IMR-90 (cell line): ENCODE data around the gene VPS35. TPM values are rescaled to one million over a fixed set of nuclear protein-coding genes. Genes with fewer than 3 reads are reported as not detected.
A peak's percentile ranks its signal among the peaks of the same experiment; 100 is the strongest.

Source experiments
- ATAC-seq: fragments of 200-7000 bp; cut with Tn5 transposase; 2 replicates; pipeline ENCODE4 v1.9.1; 2020; ENCODE audit warnings: low read depth, mild to moderate bottlenecking, moderate library complexity
- BruUV-seq: library from RNA; stranded (reverse); fragments of 400-500 nt; replicated peaks from 2 replicates; lab custom pipeline; 2021; lab: Mats Ljungman, UMichigan
- CTCF ChIA-PET: fragments of 300-600 bp; formaldehyde crosslinking; extraction: SDS; loops from one replicate; lab custom pipeline; 2021; ENCODE audit warnings: antibody characterized with exemption; lab: Yijun Ruan, JAX
- POLR2A ChIA-PET: fragments of 300-600 bp; sonication (Branson Sonifier 250); formaldehyde crosslinking; loops from one replicate; lab custom pipeline; 2022; ENCODE audit warnings: antibody characterized with exemption; ENCODE audit not compliant: unreplicated experiment; lab: Charles Lee
- DNase-seq: peaks from one replicate; pipeline ENCODE4 v3.0.0; 2013
- H2AFZ ChIP-seq: replicated peaks from 2 replicates; pipeline ENCODE3; 2013; ENCODE audit warnings: low read length, mild to moderate bottlenecking; ENCODE audit not compliant: poor library complexity
- H2AK5ac ChIP-seq: 2 replicates; pipeline ENCODE4 v1.6.1; 2013; ENCODE audit warnings: low read depth, low read length, inconsistent platforms
- H2AK9ac ChIP-seq: replicated peaks from 2 replicates; pipeline ENCODE3; 2013; ENCODE audit warnings: mild to moderate bottlenecking, low read depth, low read length, moderate library complexity; ENCODE audit not compliant: poor library complexity
- H2BK120ac ChIP-seq: 2 replicates; pipeline ENCODE4 v1.6.1; 2013; ENCODE audit warnings: low read depth, low read length, inconsistent platforms
- H2BK15ac ChIP-seq: 3 replicates; pipeline ENCODE4 v1.6.1; 2013; ENCODE audit warnings: low read depth, low read length, inconsistent platforms
- H2BK20ac ChIP-seq: 2 replicates; pipeline ENCODE4 v1.6.1; 2013; ENCODE audit warnings: low read depth, mild to moderate bottlenecking, inconsistent platforms, low read length, moderate library complexity
- H2BK5ac ChIP-seq: 2 replicates; pipeline ENCODE4 v1.6.1; 2013; ENCODE audit warnings: mild to moderate bottlenecking, low read depth, low read length, inconsistent platforms; ENCODE audit not compliant: poor library complexity, severe bottlenecking
- H3K14ac ChIP-seq: replicated peaks from 2 replicates; pipeline ENCODE4 v1.6.1; 2013; ENCODE audit warnings: low read depth, low read length, inconsistent platforms
- H3K18ac ChIP-seq: 2 replicates; pipeline ENCODE4 v1.6.1; 2013; ENCODE audit warnings: low read depth, low read length, control low read depth
- H3K23ac ChIP-seq: 2 replicates; pipeline ENCODE4 v1.6.1; 2013; ENCODE audit warnings: low read depth, low read length, inconsistent platforms
- H3K27ac ChIP-seq: 2 replicates; pipeline ENCODE4 v1.5.1; 2013; ENCODE audit warnings: mild to moderate bottlenecking, control low read depth, low read length; ENCODE audit not compliant: insufficient read depth
- H3K27me3 ChIP-seq: 2 replicates; pipeline ENCODE4 v1.6.1; 2013; ENCODE audit warnings: low read length; ENCODE audit not compliant: control insufficient read depth, insufficient read depth
- H3K36me3 ChIP-seq: 2 replicates; pipeline ENCODE4 v1.6.1; 2013; ENCODE audit warnings: low read length, mixed read lengths; ENCODE audit not compliant: control insufficient read depth, insufficient read depth
- H3K4ac ChIP-seq: 2 replicates; pipeline ENCODE4 v1.6.1; 2013; ENCODE audit warnings: low read depth, low read length, inconsistent platforms
- H3K4me1 ChIP-seq: 2 replicates; pipeline ENCODE4 v1.6.1; 2013; ENCODE audit warnings: low read length, mixed read lengths; ENCODE audit not compliant: control insufficient read depth, insufficient read depth
- H3K4me2 ChIP-seq: 2 replicates; pipeline ENCODE4 v1.6.1; 2013; ENCODE audit warnings: low read depth, mild to moderate bottlenecking, control low read depth, low read length, moderate library complexity
- H3K4me3 ChIP-seq: 2 replicates; pipeline ENCODE4 v1.5.1; 2013; ENCODE audit warnings: low read depth, mild to moderate bottlenecking, control low read depth, low read length, moderate library complexity; ENCODE audit not compliant: insufficient read depth
- H3K56ac ChIP-seq: 2 replicates; pipeline ENCODE4 v1.6.1; 2013; ENCODE audit warnings: low read length, inconsistent platforms; ENCODE audit not compliant: insufficient read depth; ENCODE audit errors: extremely low read depth
- H3K79me1 ChIP-seq, 2 experiments: 2 replicates each; pipeline ENCODE4 v1.6.1; 2013; ENCODE audit warnings: low read length in 2 of 2, inconsistent platforms in 1 of 2, low read depth in 1 of 2
- H3K9ac ChIP-seq: 2 replicates; pipeline ENCODE4 v1.6.1; 2013; ENCODE audit warnings: low read depth, low read length, control low read depth
- H3K9me1 ChIP-seq: 2 replicates; pipeline ENCODE4 v1.6.1; 2013; ENCODE audit warnings: low read length, inconsistent platforms; ENCODE audit not compliant: insufficient read depth
- H3K9me3 ChIP-seq: 2 replicates; pipeline ENCODE4 v1.6.1; 2013; ENCODE audit warnings: low read length; ENCODE audit not compliant: control insufficient read depth, insufficient read depth
- H4K20me1 ChIP-seq: 2 replicates; pipeline ENCODE4 v1.6.1; 2013; ENCODE audit warnings: low read length, inconsistent platforms; ENCODE audit not compliant: insufficient read depth
- H4K5ac ChIP-seq: 2 replicates; pipeline ENCODE4 v1.6.1; 2013; ENCODE audit warnings: mild to moderate bottlenecking, low read depth, low read length, control low read depth
- H4K8ac ChIP-seq, 2 experiments: 2 replicates each; pipeline ENCODE4 v1.6.1; 2013; ENCODE audit warnings: low read depth in 2 of 2, low read length in 2 of 2, control low read depth in 1 of 2, inconsistent platforms in 1 of 2
- H4K91ac ChIP-seq: 2 replicates; pipeline ENCODE4 v1.6.1; 2013; ENCODE audit warnings: low read depth, low read length, inconsistent platforms; ENCODE audit not compliant: insufficient read depth
- BHLHE40 ChIP-seq: fragments of 150-350 bp; IDR thresholded peaks from 2 replicates; pipeline ENCODE4 v1.6.1; 2016; ENCODE audit warnings: mild to moderate bottlenecking, low read depth, low read length
- CEBPB ChIP-seq: IDR thresholded peaks from 2 replicates; pipeline ENCODE4 v1.6.1; 2012; ENCODE audit warnings: low read depth, low read length, improper control_type of control experiment
- CHD1 ChIP-seq: IDR thresholded peaks from 2 replicates; pipeline ENCODE4 v1.6.1; 2012; ENCODE audit warnings: low read depth, low read length, improper control_type of control experiment
- FOS ChIP-seq: fragments of 150-350 bp; IDR thresholded peaks from 2 replicates; pipeline ENCODE4 v1.6.1; 2016; ENCODE audit warnings: low read depth, low read length
- MAFK ChIP-seq: IDR thresholded peaks from 2 replicates; pipeline ENCODE4 v1.6.1; 2012; ENCODE audit warnings: low read depth, low read length, improper control_type of control experiment
- MAZ ChIP-seq: IDR thresholded peaks from 2 replicates; pipeline ENCODE4 v1.6.1; 2012; ENCODE audit warnings: low read depth, mild to moderate bottlenecking, low read length, improper control_type of control experiment, moderate library complexity, borderline replicate concordance
- MXI1 ChIP-seq: IDR thresholded peaks from 2 replicates; pipeline ENCODE4 v1.6.1; 2012; ENCODE audit warnings: low read depth, mild to moderate bottlenecking, low read length, moderate library complexity, borderline replicate concordance
- NFE2L2 ChIP-seq: fragments of 150-350 bp; IDR thresholded peaks from 2 replicates; pipeline ENCODE4 v1.6.1; 2016; ENCODE audit warnings: low read depth, mild to moderate bottlenecking, low read length
- POLR2A ChIP-seq: IDR thresholded peaks from 2 replicates; pipeline ENCODE4 v1.6.1; 2012; ENCODE audit warnings: mild to moderate bottlenecking, low read depth, low read length
- RAD21 ChIP-seq: IDR thresholded peaks from 2 replicates; pipeline ENCODE4 v1.6.1; 2012; ENCODE audit warnings: low read length, improper control_type of control experiment
- RCOR1 ChIP-seq: IDR thresholded peaks from 2 replicates; pipeline ENCODE4 v1.6.1; 2012; ENCODE audit warnings: mild to moderate bottlenecking, low read length, improper control_type of control experiment; ENCODE audit not compliant: insufficient replicate concordance
- RFX5 ChIP-seq: IDR thresholded peaks from 2 replicates; pipeline ENCODE4 v1.8.0; 2012; ENCODE audit warnings: low read depth, mild to moderate bottlenecking, low read length, moderate library complexity
- SMC3 ChIP-seq: fragments of 150-350 bp; IDR thresholded peaks from 2 replicates; pipeline ENCODE4 v1.6.1; 2016; ENCODE audit warnings: low read depth, mild to moderate bottlenecking, antibody characterized with exemption, low read length, moderate library complexity
- WGBS, 2 experiments: methylation state at CpG; one replicate each; pipeline versions ENCODE4 v1.1.5 to v1.1.7; 2013; ENCODE audit warnings: missing lambda C conversion rate in 2 of 2; ENCODE audit not compliant: insufficient read length in 1 of 2; ENCODE audit errors: extremely low coverage in 2 of 2; 5-methylcytosine and 5-hydroxymethylcytosine counted together
- dilution Hi-C: fragments of 300-500 bp; cut with HindIII; formaldehyde crosslinking; loops from one replicate; pipeline ENCODE4 v1.14.3; 2018; ENCODE audit warnings: low sequenced_read_pairs; ENCODE audit not compliant: unreplicated experiment
- in situ Hi-C: fragments of 300-500 bp; cut with MboI; formaldehyde crosslinking; loops from 3 replicates; pipeline ENCODE4 v1.14.3; 2019; ENCODE audit warnings: low sequenced_read_pairs, inconsistent platforms, mixed read lengths
- intact Hi-C: fragments of 100-400 bp; cut with micrococcal nuclease; formaldehyde crosslinking; loops from 2 replicates; pipeline ENCODE4 v1.10.0; 2022
- polyA plus RNA-seq, 3 experiments: library from polyadenylated mRNA; depleted of rRNA; stranded (reverse); fragments of >200 nt; gene quantifications; 2 replicates each; pipeline ENCODE4 v1.2.3, GENCODE V29; 2012; ENCODE audit warnings: low replicate concordance in 1 of 3
- total RNA-seq: library from RNA; depleted of rRNA; stranded (reverse); fragments of >200 nt; gene quantifications from 2 replicates; pipeline ENCODE4 v1.2.3, GENCODE V29; 2012
- TF ChIP-seq, protein P1 (sequence below): fragments of 150-350 bp; IDR thresholded peaks from 2 replicates; pipeline ENCODE4 v1.6.1; 2016; ENCODE audit warnings: low read depth, mild to moderate bottlenecking, low read length, moderate library complexity, borderline replicate concordance
- TF ChIP-seq, protein P2 (sequence below): conservative IDR thresholded peaks from 2 replicates; pipeline ENCODE4 v1.5.1; 2012; ENCODE audit warnings: mild to moderate bottlenecking, low read depth, low read length, improper control_type of control experiment
- TF ChIP-seq, protein P3 (sequence below): fragments of 150-350 bp; IDR thresholded peaks from 2 replicates; pipeline ENCODE4 v1.6.1; 2017; ENCODE audit warnings: mild to moderate bottlenecking, antibody characterized with exemption, low read length, low read depth

VPS35 gene
- total and polyA plus RNA-seq, 2 of the 4 experiments (the other 2 are of a cell fraction) = 42.3 to 89.4 TPM

DNA sequence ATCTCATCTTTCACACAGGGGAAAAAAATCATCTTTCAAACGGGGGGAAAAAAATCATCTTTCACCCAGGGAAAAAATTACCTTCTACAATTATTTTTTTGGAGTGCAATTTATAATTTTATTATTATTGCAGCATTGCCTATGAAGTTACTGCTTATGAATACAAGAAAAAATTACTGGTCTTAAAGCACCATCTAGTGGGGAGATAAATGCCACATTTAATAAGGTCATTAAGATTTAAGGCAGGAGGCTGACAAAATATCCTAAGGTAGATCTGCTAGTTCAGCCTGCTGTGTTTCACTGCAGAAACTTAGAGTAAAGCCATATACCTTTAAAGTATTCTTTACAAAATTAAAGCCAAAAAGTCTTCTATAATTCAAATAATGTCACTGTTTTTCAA, 81.4 kb downstream of the VPS35 start:
- H3K9ac ChIP-seq = no peak overlapping the region
- no peak overlapping the region for H2AK5ac ChIP-seq
- H4K91ac ChIP-seq = no peak overlapping the region
- in situ Hi-C loops = loop anchor here (5.0 kb wide), 1 partner anchor 50 kb away; no protein-coding TSS in a partner anchor
- H2BK5ac ChIP-seq = no peak overlapping the region
- no peak overlapping the region for H4K5ac ChIP-seq
- no peak overlapping the region for H2AK9ac ChIP-seq
- H4K20me1 ChIP-seq = no peaks in the 10 kb centered on the region
- H3K23ac ChIP-seq = no peak overlapping the region
- no peak overlapping the region for H2BK120ac ChIP-seq
- no peak overlapping the region for H3K4ac ChIP-seq
- no CpG with 5 or more reads among the region's 1 CpG for WGBS, 2 experiments
- no peak overlapping the region for H3K4me3 ChIP-seq
- ATAC-seq (peak; percentile 88), DNase-seq (peak; percentile 76)
- peaks cover 15 to 27% of the 10 kb centered on the region in 2 experiments for H3K79me1 ChIP-seq
- no TSS peak for BruUV-seq
- no peak overlapping the region for H3K18ac ChIP-seq
- dilution Hi-C loops = no loop called here
- peaks cover 1% of the 10 kb centered on the region; the same call in 1 of the 2 replicates for H3K36me3 ChIP-seq
- no peak overlapping the region for H3K27ac ChIP-seq
- no peak overlapping the region for H2AFZ ChIP-seq
- CTCF ChIA-PET = interaction anchor here (0.8 kb wide), 1 partner anchor 12 kb away, joined by 4 read pairs; no protein-coding TSS in a partner anchor
- H3K27me3 ChIP-seq = no peaks in the 10 kb centered on the region
- no peaks in the 10 kb centered on the region for H3K9me3 ChIP-seq
- no peak overlapping the region for H3K56ac ChIP-seq
- no peak overlapping the region for H3K4me2 ChIP-seq
- H3K4me1 ChIP-seq = no peaks in the 10 kb centered on the region
- no peak overlapping the region for H3K14ac ChIP-seq
- intact Hi-C loops = loop anchor here (1.0 kb wide), 1 partner anchor 53 kb away; no protein-coding TSS in a partner anchor
- no peak for TF ChIP-seq FOS
- no peak for TF ChIP-seq NFE2L2
- TF ChIP-seq, protein P1, sequence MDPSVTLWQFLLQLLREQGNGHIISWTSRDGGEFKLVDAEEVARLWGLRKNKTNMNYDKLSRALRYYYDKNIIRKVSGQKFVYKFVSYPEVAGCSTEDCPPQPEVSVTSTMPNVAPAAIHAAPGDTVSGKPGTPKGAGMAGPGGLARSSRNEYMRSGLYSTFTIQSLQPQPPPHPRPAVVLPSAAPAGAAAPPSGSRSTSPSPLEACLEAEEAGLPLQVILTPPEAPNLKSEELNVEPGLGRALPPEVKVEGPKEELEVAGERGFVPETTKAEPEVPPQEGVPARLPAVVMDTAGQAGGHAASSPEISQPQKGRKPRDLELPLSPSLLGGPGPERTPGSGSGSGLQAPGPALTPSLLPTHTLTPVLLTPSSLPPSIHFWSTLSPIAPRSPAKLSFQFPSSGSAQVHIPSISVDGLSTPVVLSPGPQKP = no peak
- no peak for TF ChIP-seq BHLHE40
- no peak for TF ChIP-seq MAZ
- TF ChIP-seq, protein P2, sequence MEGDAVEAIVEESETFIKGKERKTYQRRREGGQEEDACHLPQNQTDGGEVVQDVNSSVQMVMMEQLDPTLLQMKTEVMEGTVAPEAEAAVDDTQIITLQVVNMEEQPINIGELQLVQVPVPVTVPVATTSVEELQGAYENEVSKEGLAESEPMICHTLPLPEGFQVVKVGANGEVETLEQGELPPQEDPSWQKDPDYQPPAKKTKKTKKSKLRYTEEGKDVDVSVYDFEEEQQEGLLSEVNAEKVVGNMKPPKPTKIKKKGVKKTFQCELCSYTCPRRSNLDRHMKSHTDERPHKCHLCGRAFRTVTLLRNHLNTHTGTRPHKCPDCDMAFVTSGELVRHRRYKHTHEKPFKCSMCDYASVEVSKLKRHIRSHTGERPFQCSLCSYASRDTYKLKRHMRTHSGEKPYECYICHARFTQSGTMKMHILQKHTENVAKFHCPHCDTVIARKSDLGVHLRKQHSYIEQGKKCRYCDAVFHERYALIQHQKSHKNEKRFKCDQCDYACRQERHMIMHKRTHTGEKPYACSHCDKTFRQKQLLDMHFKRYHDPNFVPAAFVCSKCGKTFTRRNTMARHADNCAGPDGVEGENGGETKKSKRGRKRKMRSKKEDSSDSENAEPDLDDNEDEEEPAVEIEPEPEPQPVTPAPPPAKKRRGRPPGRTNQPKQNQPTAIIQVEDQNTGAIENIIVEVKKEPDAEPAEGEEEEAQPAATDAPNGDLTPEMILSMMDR = peak; percentile 66
- TF ChIP-seq SMC3 = peak; percentile 37; the same call in 1 of the 2 replicates
- TF ChIP-seq, protein P3, sequence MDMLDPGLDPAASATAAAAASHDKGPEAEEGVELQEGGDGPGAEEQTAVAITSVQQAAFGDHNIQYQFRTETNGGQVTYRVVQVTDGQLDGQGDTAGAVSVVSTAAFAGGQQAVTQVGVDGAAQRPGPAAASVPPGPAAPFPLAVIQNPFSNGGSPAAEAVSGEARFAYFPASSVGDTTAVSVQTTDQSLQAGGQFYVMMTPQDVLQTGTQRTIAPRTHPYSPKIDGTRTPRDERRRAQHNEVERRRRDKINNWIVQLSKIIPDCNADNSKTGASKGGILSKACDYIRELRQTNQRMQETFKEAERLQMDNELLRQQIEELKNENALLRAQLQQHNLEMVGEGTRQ = no peak
- TF ChIP-seq CHD1 = no peak
- TF ChIP-seq RAD21 = peak; percentile 64
- no peak for TF ChIP-seq RCOR1
- TF ChIP-seq RFX5 = no peak
- TF ChIP-seq POLR2A = no peak
- no peak for TF ChIP-seq MXI1
- no peak for TF ChIP-seq CEBPB
- no peak for TF ChIP-seq MAFK
- H2BK20ac ChIP-seq = no peak overlapping the region
- no peak overlapping the region for H2BK15ac ChIP-seq
- H3K9me1 ChIP-seq = no peaks in the 10 kb centered on the region; the same call in 1 of the 2 replicates
- H4K8ac ChIP-seq = no peak overlapping the region
- POLR2A ChIA-PET = no interaction called here
